K562 (cell line): ENCODE data around the gene PDZK1. TPM values are rescaled to one million over a fixed set of nuclear protein-coding genes. Genes with fewer than 3 reads are reported as not detected.

ENCODE experiments used
- ATAC-seq: fragments of 200-7000 bp; cut with Tn5 transposase; 3 replicates; pipeline ENCODE4 v1.9.1; 2020; ENCODE audit warnings: moderate library complexity
- BruUV-seq: library from RNA; stranded (reverse); fragments of 400-500 nt; replicated peaks from 2 replicates; lab custom pipeline; 2021; lab: Mats Ljungman, UMichigan
- CTCF ChIA-PET: fragments of 300-600 bp; formaldehyde crosslinking; extraction: SDS; loops from one replicate; lab custom pipeline; 2021; ENCODE audit warnings: low intra/inter-chr PET ratio; lab: Yijun Ruan, JAX
- POLR2A ChIA-PET: fragments of 300-600, 350-650 bp; sonication (Branson Sonifier 250); formaldehyde crosslinking; extraction: SDS; loops from one replicate; lab custom pipeline; 2021; ENCODE audit warnings: antibody characterized with exemption, inconsistent platforms; lab: Yijun Ruan, JAX
- DNase-seq, 4 experiments: peaks; one replicate each; pipeline versions ENCODE4 v3.0.0 to v3.0.0-alpha.2; 2011 to 2018; ENCODE audit warnings: low spot score in 3 of 4, mixed read lengths in 3 of 4; ENCODE audit errors: extremely low read depth in 1 of 4
- FAIRE-seq: peaks from 2 replicates; lab custom pipeline; 2011; peaks lifted over from hg19 to GRCh38; lab: Jason Lieb, UNC
- H2AFZ ChIP-seq: 2 replicates; pipeline ENCODE4 v1.6.0; 2011; ENCODE audit warnings: low read depth, low read length, control low read depth, inconsistent platforms
- H3K27ac ChIP-seq: fragments of 200-600 bp; 3 replicates; pipeline ENCODE4 v1.8.0; 2011; ENCODE audit warnings: low read depth, mild to moderate bottlenecking, control low read depth, inconsistent platforms, low read length, moderate library complexity, mixed read lengths; ENCODE audit errors: extremely low read depth
- H3K27me3 ChIP-seq, 2 experiments: fragments of 300-600 bp in 1 of 2; 2 replicates in 1 of 2; 3 replicates in 1 of 2; pipeline versions ENCODE4 v1.6.0 to v1.8.0; 2011; ENCODE audit warnings: inconsistent platforms in 2 of 2, low read length in 2 of 2, mild to moderate bottlenecking in 1 of 2, mixed read lengths in 1 of 2, moderate library complexity in 1 of 2; ENCODE audit not compliant: control insufficient read depth in 2 of 2, insufficient read depth in 2 of 2
- H3K36me3 ChIP-seq: fragments of 300-600 bp; 3 replicates; pipeline ENCODE4 v1.8.0; 2011; ENCODE audit warnings: mild to moderate bottlenecking, low read length, inconsistent platforms; ENCODE audit not compliant: control insufficient read depth, insufficient read depth
- H3K4me1 ChIP-seq, 2 experiments: fragments of 200-600 bp in 1 of 2; replicated peaks in 1 of 2; 2 replicates in 1 of 2; 3 replicates in 1 of 2; pipeline versions ENCODE4 v1.5.1 to v1.8.0; 2011; ENCODE audit warnings: inconsistent platforms in 2 of 2, low read length in 2 of 2, mild to moderate bottlenecking in 1 of 2, mixed read lengths in 1 of 2, moderate library complexity in 1 of 2; ENCODE audit not compliant: control insufficient read depth in 2 of 2, insufficient read depth in 2 of 2
- H3K4me2 ChIP-seq: 2 replicates; pipeline ENCODE4 v1.6.1; 2011; ENCODE audit warnings: low read length, control low read depth, inconsistent platforms, mixed read lengths; ENCODE audit not compliant: insufficient read depth
- H3K4me3 ChIP-seq: fragments of 200-600 bp; sonication (generic), shearing (Covaris generic); 2 replicates; pipeline ENCODE4 v1.5.1; 2016; ENCODE audit warnings: control low read depth, inconsistent platforms
- H3K79me2 ChIP-seq: fragments of 200-600 bp; 3 replicates; pipeline ENCODE4 v1.8.0; 2011; ENCODE audit warnings: low read length, inconsistent platforms; ENCODE audit not compliant: control insufficient read depth, insufficient read depth
- H3K9ac ChIP-seq, 2 experiments: 2 replicates each; pipeline versions ENCODE4 v1.6.0 to v1.6.1; 2011; ENCODE audit warnings: low read depth in 2 of 2, low read length in 2 of 2, control low read depth in 1 of 2, inconsistent platforms in 1 of 2, mild to moderate bottlenecking in 1 of 2, mixed read lengths in 1 of 2; ENCODE audit not compliant: insufficient read depth in 1 of 2
- H3K9me1 ChIP-seq: one replicate; pipeline ENCODE4 v1.6.0; 2011; ENCODE audit warnings: inconsistent platforms, mild to moderate bottlenecking, low read length, moderate library complexity; ENCODE audit not compliant: control insufficient read depth, insufficient read depth
- H3K9me3 ChIP-seq: replicated peaks from 2 replicates; pipeline ENCODE4 v1.5.1; 2011; ENCODE audit warnings: low read depth, low read length, inconsistent platforms; ENCODE audit not compliant: control insufficient read depth, insufficient read depth
- H4K20me1 ChIP-seq: replicated peaks from 2 replicates; pipeline ENCODE4 v1.6.1; 2011; ENCODE audit warnings: low read length, inconsistent platforms, mixed read lengths; ENCODE audit not compliant: control insufficient read depth, insufficient read depth
- CREBBP ChIP-seq: IDR thresholded peaks from one replicate; pipeline ENCODE4 v1.6.1; 2012; ENCODE audit warnings: low read depth, mild to moderate bottlenecking, control low read depth, inconsistent platforms, low read length
- DMBX1 ChIP-seq: fragments of 250-450 bp; sonication (Bioruptor Pico); IDR thresholded peaks from 2 replicates; pipeline ENCODE4 v1.8.0; 2022; ENCODE audit warnings: inconsistent platforms, mild to moderate bottlenecking, moderate library complexity, borderline replicate concordance
- FOXK2 ChIP-seq, 2 experiments: fragments of 450-650 bp; IDR thresholded peaks in 1 of 2; conservative IDR thresholded peaks in 1 of 2; 2 replicates each; pipeline ENCODE4 v1.6.1; 2016; ENCODE audit warnings: low read depth in 2 of 2, mild to moderate bottlenecking in 1 of 2
- GTF2F1 ChIP-seq: IDR thresholded peaks from 2 replicates; pipeline ENCODE4 v1.6.1; 2011; ENCODE audit warnings: low read depth, low read length, improper control_type of control experiment
- KLF1 ChIP-seq: fragments of 450-650 bp; IDR thresholded peaks from 2 replicates; pipeline ENCODE4 v1.6.1; 2016; ENCODE audit warnings: missing genetic modification characterization, missing compliant biosample characterization
- SIN3A ChIP-seq, 2 experiments: fragments of 150-350 bp in 1 of 2; IDR thresholded peaks; 2 replicates each; pipeline ENCODE4 v1.6.1; 2011 to 2016; ENCODE audit warnings: borderline replicate concordance in 2 of 2, low read depth in 2 of 2, low read length in 2 of 2, mild to moderate bottlenecking in 2 of 2, moderate library complexity in 2 of 2; ENCODE audit not compliant: control insufficient read depth in 1 of 2
- SMARCA5 ChIP-seq: fragments of 450-650 bp; IDR thresholded peaks from 2 replicates; pipeline ENCODE4 v1.6.1; 2016
- STAT5B ChIP-seq: fragments of 250-450 bp; sonication (Bioruptor Pico); IDR thresholded peaks from 2 replicates; pipeline ENCODE4 v1.8.0; 2021; ENCODE audit warnings: mild to moderate bottlenecking, inconsistent platforms
- TEAD4 ChIP-seq, 2 experiments: sonication (generic) in 1 of 2; formaldehyde crosslinking in 1 of 2; IDR thresholded peaks; 2 replicates each; pipeline versions ENCODE4 v1.6.1 to v1.8.0; 2012 to 2022; ENCODE audit warnings: borderline replicate concordance in 1 of 2, inconsistent platforms in 1 of 2, low read length in 1 of 2, mild to moderate bottlenecking in 1 of 2, missing genetic modification reagents in 1 of 2
- ZNF24 ChIP-seq: fragments of 450-650 bp; IDR thresholded peaks from 2 replicates; pipeline ENCODE4 v1.6.1; 2016
- ZNF668 ChIP-seq: fragments of 250-450 bp; sonication (Bioruptor Pico); IDR thresholded peaks from 2 replicates; pipeline ENCODE4 v1.8.0; 2022; ENCODE audit warnings: mild to moderate bottlenecking, inconsistent platforms
- ZZZ3 ChIP-seq: fragments of 450-650 bp; IDR thresholded peaks from 2 replicates; pipeline ENCODE4 v1.6.1; 2016; ENCODE audit warnings: antibody characterized with exemption, mild to moderate bottlenecking, moderate library complexity
- WGBS: fragments of 100-300 bp; shearing (Covaris generic); methylation state at CpG from one replicate; pipeline ENCODE4 v1.1.6; 2016; ENCODE audit warnings: low coverage, mixed read lengths; ENCODE audit not compliant: insufficient coverage; ENCODE audit errors: missing lambda C conversion rate; 5-methylcytosine and 5-hydroxymethylcytosine counted together
- in situ Hi-C: fragments of 300-500 bp; cut with MboI; formaldehyde crosslinking; loops from 4 replicates; pipeline ENCODE4 v1.15.0; 2018; ENCODE audit warnings: inconsistent platforms, mixed read lengths
- intact Hi-C: fragments of 100-400 bp; cut with micrococcal nuclease; formaldehyde crosslinking; loops from 2 replicates; pipeline ENCODE4 v1.14.2; 2022
- polyA plus RNA-seq, 8 experiments: library from polyadenylated mRNA; depleted of rRNA in 4 of 8; stranded (reverse) in 5 of 8; unstranded in 3 of 8; fragments of >200 nt; fragmentation: Nextera tagmentation in 2 of 8; fragmentation: Illumina TruSeq in 1 of 8; extraction: Ambion mirVana in 2 of 8; extraction: Trizol in 1 of 8; gene quantifications; 2 replicates each; pipeline versions ENCODE4 v1.2.1 to v1.2.3, GENCODE V29; 2011 to 2014; ENCODE audit warnings: inconsistent platforms in 1 of 8, missing spikeins in 1 of 8
- total RNA-seq, 7 experiments: library from RNA; depleted of rRNA in 6 of 7; stranded (reverse); fragments of >200 nt in 6 of 7; fragmentation: Illumina TruSeq in 2 of 7; extraction: Trizol in 2 of 7; gene quantifications; 2 replicates each; pipeline versions ENCODE4 v1.2.1 to v1.2.3, GENCODE V29; 2011 to 2021; ENCODE audit warnings: low replicate concordance in 1 of 7
- TF ChIP-seq, protein P1 (sequence below): sonication (generic); formaldehyde crosslinking; IDR thresholded peaks from 2 replicates; pipeline ENCODE4 v1.4.0; 2020; ENCODE audit warnings: mild to moderate bottlenecking, missing genetic modification reagents
- TF ChIP-seq, protein P2 (sequence below): fragments of 250-450 bp; sonication (Bioruptor Pico); IDR thresholded peaks from 2 replicates; pipeline ENCODE4 v1.9.0; 2021; ENCODE audit warnings: mild to moderate bottlenecking, inconsistent platforms
- TF ChIP-seq, protein P3 (sequence below): fragments of 200-400 bp; formaldehyde crosslinking; IDR thresholded peaks from 2 replicates; pipeline ENCODE4 v1.6.1; 2017; ENCODE audit warnings: mild to moderate bottlenecking, low read depth, low read length, moderate library complexity
- TF ChIP-seq, protein P4 (sequence below): IDR thresholded peaks from 2 replicates; pipeline ENCODE4 v1.6.1; 2011; ENCODE audit not compliant: insufficient read length; ENCODE audit errors: extremely low read depth

Gene PDZK1
- total and polyA plus RNA-seq, 9 of the 15 experiments (the other 6 are each of a cell fraction or from before 2014, with no cell fraction given), result 0.04 to 0.22 (median 0.16) TPM; not detected in 2

DNA sequence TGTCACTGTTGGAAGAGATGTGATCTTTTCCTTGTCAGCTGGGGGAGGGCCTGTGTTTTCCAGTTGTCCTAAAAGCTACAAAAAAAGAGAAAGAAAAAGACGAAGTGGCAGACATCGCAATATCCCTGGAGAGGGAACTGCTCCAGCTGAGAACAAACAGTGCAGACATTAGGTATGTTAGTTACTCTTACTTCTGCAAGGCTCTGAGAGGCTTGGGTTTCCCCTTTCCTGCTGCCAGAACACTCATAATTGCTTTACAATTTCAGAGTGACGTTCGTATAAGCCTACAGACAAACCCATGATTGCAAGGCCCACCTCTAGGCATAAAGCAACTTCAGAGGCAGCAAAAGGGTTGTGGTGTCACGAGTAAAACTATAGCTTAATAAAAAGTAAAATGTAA lies 43.3 kb upstream of the PDZK1 start:
- Histone ChIP-seq H3K9ac (no peak overlapping the region), H4K20me1 (no peaks in the 10 kb centered on the region), H3K9me1 (no peaks in the 10 kb centered on the region), H3K4me3 (no peak overlapping the region), H3K79me2 (no peaks in the 10 kb centered on the region), H3K36me3 (peaks cover 55% of the 10 kb centered on the region), H3K4me1 (no peaks in the 10 kb centered on the region), H3K4me2 (no peak overlapping the region), H3K27ac (no peak overlapping the region), H3K9me3 (no peaks in the 10 kb centered on the region), H3K27me3 (no peaks in the 10 kb centered on the region), H2AFZ (no peak overlapping the region)
- ATAC-seq, result no peak
- CTCF ChIA-PET, result interaction anchor here (0.6 kb wide), 1 partner anchor 263 kb away, joined by 3 read pairs; no protein-coding TSS in a partner anchor
- FAIRE-seq, result no peak
- no TSS peak for BruUV-seq
- POLR2A ChIA-PET, result interaction anchor here (0.7 to 1.4 kb wide), 2 partner anchors 8 to 23 kb away, joined by 3 to 4 read pairs; no protein-coding TSS in a partner anchor
- DNase-seq, result no peak
- 79% methylated on average over 4 of the region's 5 CpGs for WGBS
- in situ Hi-C loops (no loop called here), intact Hi-C loops (no loop called here)
- TF ChIP-seq ZNF668, result no peak
- TF ChIP-seq KLF1 (tag), result no peak
- TF ChIP-seq, protein P1, sequence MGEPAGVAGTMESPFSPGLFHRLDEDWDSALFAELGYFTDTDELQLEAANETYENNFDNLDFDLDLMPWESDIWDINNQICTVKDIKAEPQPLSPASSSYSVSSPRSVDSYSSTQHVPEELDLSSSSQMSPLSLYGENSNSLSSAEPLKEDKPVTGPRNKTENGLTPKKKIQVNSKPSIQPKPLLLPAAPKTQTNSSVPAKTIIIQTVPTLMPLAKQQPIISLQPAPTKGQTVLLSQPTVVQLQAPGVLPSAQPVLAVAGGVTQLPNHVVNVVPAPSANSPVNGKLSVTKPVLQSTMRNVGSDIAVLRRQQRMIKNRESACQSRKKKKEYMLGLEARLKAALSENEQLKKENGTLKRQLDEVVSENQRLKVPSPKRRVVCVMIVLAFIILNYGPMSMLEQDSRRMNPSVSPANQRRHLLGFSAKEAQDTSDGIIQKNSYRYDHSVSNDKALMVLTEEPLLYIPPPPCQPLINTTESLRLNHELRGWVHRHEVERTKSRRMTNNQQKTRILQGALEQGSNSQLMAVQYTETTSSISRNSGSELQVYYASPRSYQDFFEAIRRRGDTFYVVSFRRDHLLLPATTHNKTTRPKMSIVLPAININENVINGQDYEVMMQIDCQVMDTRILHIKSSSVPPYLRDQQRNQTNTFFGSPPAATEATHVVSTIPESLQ, result no peak
- TF ChIP-seq, protein P2, sequence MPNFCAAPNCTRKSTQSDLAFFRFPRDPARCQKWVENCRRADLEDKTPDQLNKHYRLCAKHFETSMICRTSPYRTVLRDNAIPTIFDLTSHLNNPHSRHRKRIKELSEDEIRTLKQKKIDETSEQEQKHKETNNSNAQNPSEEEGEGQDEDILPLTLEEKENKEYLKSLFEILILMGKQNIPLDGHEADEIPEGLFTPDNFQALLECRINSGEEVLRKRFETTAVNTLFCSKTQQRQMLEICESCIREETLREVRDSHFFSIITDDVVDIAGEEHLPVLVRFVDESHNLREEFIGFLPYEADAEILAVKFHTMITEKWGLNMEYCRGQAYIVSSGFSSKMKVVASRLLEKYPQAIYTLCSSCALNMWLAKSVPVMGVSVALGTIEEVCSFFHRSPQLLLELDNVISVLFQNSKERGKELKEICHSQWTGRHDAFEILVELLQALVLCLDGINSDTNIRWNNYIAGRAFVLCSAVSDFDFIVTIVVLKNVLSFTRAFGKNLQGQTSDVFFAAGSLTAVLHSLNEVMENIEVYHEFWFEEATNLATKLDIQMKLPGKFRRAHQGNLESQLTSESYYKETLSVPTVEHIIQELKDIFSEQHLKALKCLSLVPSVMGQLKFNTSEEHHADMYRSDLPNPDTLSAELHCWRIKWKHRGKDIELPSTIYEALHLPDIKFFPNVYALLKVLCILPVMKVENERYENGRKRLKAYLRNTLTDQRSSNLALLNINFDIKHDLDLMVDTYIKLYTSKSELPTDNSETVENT (CRISPR knock-in tag), result no peak
- no peak for TF ChIP-seq STAT5B (CRISPR knock-in tag)
- TF ChIP-seq FOXK2 (conservative IDR thresholded peaks at IDR 0.05 in 1 of 2, IDR thresholded peaks at IDR 0.05 in 1 of 2; ENCODE audit: low read depth in 2 of 2), result no peak
- TF ChIP-seq TEAD4 (IDR thresholded peaks at IDR 0.05; ENCODE audit: low read length), result no peak
- TF ChIP-seq TEAD4 (CRISPR knock-in tag; IDR thresholded peaks at IDR 0.05; ENCODE audit: borderline replicate concordance), result no peak
- TF ChIP-seq GTF2F1, result no peak
- TF ChIP-seq, protein P3, sequence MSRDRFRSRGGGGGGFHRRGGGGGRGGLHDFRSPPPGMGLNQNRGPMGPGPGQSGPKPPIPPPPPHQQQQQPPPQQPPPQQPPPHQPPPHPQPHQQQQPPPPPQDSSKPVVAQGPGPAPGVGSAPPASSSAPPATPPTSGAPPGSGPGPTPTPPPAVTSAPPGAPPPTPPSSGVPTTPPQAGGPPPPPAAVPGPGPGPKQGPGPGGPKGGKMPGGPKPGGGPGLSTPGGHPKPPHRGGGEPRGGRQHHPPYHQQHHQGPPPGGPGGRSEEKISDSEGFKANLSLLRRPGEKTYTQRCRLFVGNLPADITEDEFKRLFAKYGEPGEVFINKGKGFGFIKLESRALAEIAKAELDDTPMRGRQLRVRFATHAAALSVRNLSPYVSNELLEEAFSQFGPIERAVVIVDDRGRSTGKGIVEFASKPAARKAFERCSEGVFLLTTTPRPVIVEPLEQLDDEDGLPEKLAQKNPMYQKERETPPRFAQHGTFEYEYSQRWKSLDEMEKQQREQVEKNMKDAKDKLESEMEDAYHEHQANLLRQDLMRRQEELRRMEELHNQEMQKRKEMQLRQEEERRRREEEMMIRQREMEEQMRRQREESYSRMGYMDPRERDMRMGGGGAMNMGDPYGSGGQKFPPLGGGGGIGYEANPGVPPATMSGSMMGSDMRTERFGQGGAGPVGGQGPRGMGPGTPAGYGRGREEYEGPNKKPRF, result no peak
- no peak for TF ChIP-seq SIN3A (IDR thresholded peaks at IDR 0.05; ENCODE audit: borderline replicate concordance in 2 of 2, control insufficient read depth in 1 of 2, low read depth in 2 of 2, low read length in 2 of 2)
- TF ChIP-seq DMBX1 (CRISPR knock-in tag), result no peak
- no peak for TF ChIP-seq SMARCA5
- TF ChIP-seq CREBBP, result no peak
- no peak for TF ChIP-seq ZNF24
- TF ChIP-seq, protein P4, sequence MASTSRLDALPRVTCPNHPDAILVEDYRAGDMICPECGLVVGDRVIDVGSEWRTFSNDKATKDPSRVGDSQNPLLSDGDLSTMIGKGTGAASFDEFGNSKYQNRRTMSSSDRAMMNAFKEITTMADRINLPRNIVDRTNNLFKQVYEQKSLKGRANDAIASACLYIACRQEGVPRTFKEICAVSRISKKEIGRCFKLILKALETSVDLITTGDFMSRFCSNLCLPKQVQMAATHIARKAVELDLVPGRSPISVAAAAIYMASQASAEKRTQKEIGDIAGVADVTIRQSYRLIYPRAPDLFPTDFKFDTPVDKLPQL, result no peak
- TF ChIP-seq ZZZ3, result no peak
